Panc1 (cell line): ENCODE results near the gene SPHK2. TPM values are rescaled to one million over a fixed set of nuclear protein-coding genes. Genes with fewer than 3 reads are reported as not detected.
A peak's percentile ranks its signal among the peaks of the same experiment; 100 is the strongest.

Experiments used
- ATAC-seq: fragments of 200-7000 bp; cut with Tn5 transposase; 2 replicates; pipeline ENCODE4 v1.9.1; 2020; ENCODE audit warnings: mild to moderate bottlenecking, moderate library complexity
- BruUV-seq: library from RNA; stranded (reverse); fragments of 400-500 nt; replicated peaks from 2 replicates; lab custom pipeline; 2021; lab: Mats Ljungman, UMichigan
- CTCF ChIA-PET: fragments of 300-600 bp; sonication (Branson Sonifier 250); formaldehyde crosslinking; loops from one replicate; lab custom pipeline; 2022; ENCODE audit warnings: antibody characterized with exemption; lab: Charles Lee
- POLR2A ChIA-PET: fragments of 300-600 bp; sonication (Branson Sonifier 250); formaldehyde crosslinking; loops from one replicate; lab custom pipeline; 2022; ENCODE audit warnings: antibody characterized with exemption; lab: Charles Lee
- DNase-seq: peaks from one replicate; pipeline ENCODE4 v3.0.0-alpha.2; 2010; ENCODE audit warnings: low read depth, low spot score
- H3K27ac ChIP-seq: 2 replicates; pipeline ENCODE4 v1.5.1; 2011; ENCODE audit warnings: mild to moderate bottlenecking, low read length, inconsistent platforms
- H3K27me3 ChIP-seq: fragments of 200-500 bp; sonication (Bioruptor generic); 2 replicates; pipeline ENCODE4 v1.6.0; 2014; ENCODE audit warnings: low read length, inconsistent platforms; ENCODE audit not compliant: control insufficient read depth, insufficient read depth
- H3K36me3 ChIP-seq: fragments of 200-500 bp; sonication (Bioruptor generic); 2 replicates; pipeline ENCODE4 v1.5.1; 2014; ENCODE audit warnings: inconsistent platforms, mild to moderate bottlenecking, low read length, moderate library complexity; ENCODE audit not compliant: control insufficient read depth, insufficient read depth
- H3K4me1 ChIP-seq: 2 replicates; pipeline ENCODE4 v1.5.1; 2011; ENCODE audit warnings: inconsistent platforms, mild to moderate bottlenecking, low read length, moderate library complexity; ENCODE audit not compliant: control insufficient read depth, insufficient read depth
- H3K4me3 ChIP-seq, 2 experiments: 2 replicates each; pipeline ENCODE4 v1.5.1; 2011 to 2012; ENCODE audit warnings: low read depth in 2 of 2, low read length in 2 of 2, mild to moderate bottlenecking in 2 of 2, inconsistent platforms in 1 of 2, moderate library complexity in 1 of 2
- H3K9me3 ChIP-seq: fragments of 200-500 bp; sonication (Bioruptor generic); 2 replicates; pipeline ENCODE4 v1.5.1; 2014; ENCODE audit warnings: low read depth, mild to moderate bottlenecking, inconsistent platforms, low read length, moderate library complexity; ENCODE audit not compliant: control insufficient read depth, insufficient read depth
- CTCF ChIP-seq: fragments of 450-650 bp; IDR thresholded peaks from 2 replicates; pipeline ENCODE4 v1.5.1; 2017; ENCODE audit warnings: mild to moderate bottlenecking
- POLR2AphosphoS5 ChIP-seq: IDR thresholded peaks from 2 replicates; pipeline ENCODE4 v1.6.1; 2012; ENCODE audit warnings: mild to moderate bottlenecking, low read depth, low read length, moderate library complexity
- REST ChIP-seq, 2 experiments: IDR thresholded peaks; 2 replicates each; pipeline ENCODE4 v1.6.1; 2011 to 2012; ENCODE audit warnings: low read depth in 2 of 2, control low read depth in 1 of 2, low read length in 1 of 2, mild to moderate bottlenecking in 1 of 2, moderate library complexity in 1 of 2; ENCODE audit not compliant: insufficient read depth in 1 of 2
- SIN3A ChIP-seq: IDR thresholded peaks from 2 replicates; pipeline ENCODE4 v1.6.1; 2012; ENCODE audit warnings: low read depth, mild to moderate bottlenecking, low read length, moderate library complexity, borderline replicate concordance; ENCODE audit not compliant: insufficient read depth
- TCF7L2 ChIP-seq: IDR thresholded peaks from 2 replicates; pipeline ENCODE4 v1.6.1; 2011; ENCODE audit warnings: mild to moderate bottlenecking, low read depth, low read length, inconsistent platforms
- in situ Hi-C: cut with HindIII; loops from 2 replicates; pipeline ENCODE4 v1.10.0; 2016; ENCODE audit warnings: low sequenced_read_pairs, low pct_unique_long_range_greater_than_20kb
- intact Hi-C: fragments of 100-400 bp; cut with micrococcal nuclease; formaldehyde crosslinking; loops from one replicate; pipeline ENCODE4 v1.10.0; 2022; ENCODE audit not compliant: unreplicated experiment
- total RNA-seq: library from RNA; stranded (reverse); gene quantifications from one replicate; pipeline ENCODE4 v1.2.1, GENCODE V29; 2021; ENCODE audit not compliant: unreplicated experiment

The SPHK2 gene
- total RNA-seq, 1 experiment from 2014 or later: 19.5 TPM

- no peak for TF ChIP-seq SIN3A
- BruUV-seq: no TSS peak
- H3K4me1 ChIP-seq: peaks cover 25% of the 10 kb centered on the region
- H3K9me3 ChIP-seq: no peaks in the 10 kb centered on the region
- H3K4me3 ChIP-seq: peak overlapping the region; percentile 62 to 71
- POLR2A ChIA-PET: no interaction called here
- no peaks in the 10 kb centered on the region for H3K27me3 ChIP-seq
- ATAC-seq: peak; percentile 85
- DNase-seq: peak; percentile 72
- peak overlapping the region; percentile 90 for H3K27ac ChIP-seq
- no peaks in the 10 kb centered on the region; the same call in 1 of the 2 replicates for H3K36me3 ChIP-seq
- CTCF ChIA-PET: interaction anchor here (0.6 kb wide), 1 partner anchor 147 kb away, joined by 10 read pairs; no protein-coding TSS in a partner anchor
- intact Hi-C loops (no loop called here), in situ Hi-C loops (no loop called here)
These were observed 18.2 kb downstream of the SPHK2 start for GRCh38 chr19:48637449-48637947.

GRCh38 chr19:48637948-48638830 lies 18.9 kb downstream of the SPHK2 start:
- ChIA-PET CTCF (no interaction called here), POLR2A (no interaction called here)
- in situ Hi-C loops (no loop called here), intact Hi-C loops (no loop called here)
- ATAC-seq (peak; percentile 37), DNase-seq (peak; percentile 48)
- H3K4me3 ChIP-seq: peak overlapping the region; percentile 62 to 68
- H3K9me3 ChIP-seq: no peaks in the 10 kb centered on the region
- no peaks in the 10 kb centered on the region for H3K27me3 ChIP-seq
- no peak for TF ChIP-seq CTCF
- peak; percentile 21; the same call in 1 of the 2 replicates for TF ChIP-seq TCF7L2
- H3K27ac ChIP-seq: peak overlapping the region; percentile 90
- H3K36me3 ChIP-seq: no peaks in the 10 kb centered on the region; the same call in 1 of the 2 replicates
- H3K4me1 ChIP-seq: peaks cover 22% of the 10 kb centered on the region
- no TSS peak for BruUV-seq

GRCh38 chr19:48638831-48639381 lies 19.6 kb downstream of the SPHK2 start:
- intact Hi-C loops: no loop called here
- no peak for ATAC-seq

More at GRCh38 chr19:48638831-48639381, 19.6 kb downstream of the SPHK2 start:
- Histone ChIP-seq H3K36me3 (no peaks in the 10 kb centered on the region; the same call in 1 of the 2 replicates), H3K4me1 (peaks cover 15% of the 10 kb centered on the region), H3K9me3 (no peaks in the 10 kb centered on the region), H3K27me3 (no peaks in the 10 kb centered on the region), H3K4me3 (no peak overlapping the region), H3K27ac (peak overlapping the region; percentile 90)
- in situ Hi-C loops: no loop called here
- DNase-seq: no peak
- TF ChIP-seq SIN3A: no peak
- TF ChIP-seq CTCF: no peak
- no peak for TF ChIP-seq POLR2AphosphoS5
- no peak for TF ChIP-seq REST (IDR thresholded peaks at IDR 0.05; ENCODE audit: insufficient read depth in 1 of 2, low read depth in 2 of 2, low read length in 1 of 2)
- TF ChIP-seq TCF7L2: no peak
- CTCF ChIA-PET: no interaction called here
- no TSS peak for BruUV-seq
- POLR2A ChIA-PET: interaction anchor here (0.7 to 1.1 kb wide), 2 partner anchors 10 to 355 kb away, joined by 3 read pairs; partner anchors contain the start of gene RUVBL2
